NB4 (cell line): ENCODE measurements around the gene LDHD.

Experiments used
- POLR2A ChIP-seq: IDR thresholded peaks from 2 replicates; pipeline ENCODE4 v1.6.1; 2011; ENCODE audit warnings: mild to moderate bottlenecking; ENCODE audit not compliant: insufficient read length; ENCODE audit errors: extremely low read depth
- TF ChIP-seq, protein P1 (sequence below): IDR thresholded peaks from one replicate; pipeline ENCODE4 v1.5.1; 2012; ENCODE audit warnings: low read depth, low read length

DNA sequence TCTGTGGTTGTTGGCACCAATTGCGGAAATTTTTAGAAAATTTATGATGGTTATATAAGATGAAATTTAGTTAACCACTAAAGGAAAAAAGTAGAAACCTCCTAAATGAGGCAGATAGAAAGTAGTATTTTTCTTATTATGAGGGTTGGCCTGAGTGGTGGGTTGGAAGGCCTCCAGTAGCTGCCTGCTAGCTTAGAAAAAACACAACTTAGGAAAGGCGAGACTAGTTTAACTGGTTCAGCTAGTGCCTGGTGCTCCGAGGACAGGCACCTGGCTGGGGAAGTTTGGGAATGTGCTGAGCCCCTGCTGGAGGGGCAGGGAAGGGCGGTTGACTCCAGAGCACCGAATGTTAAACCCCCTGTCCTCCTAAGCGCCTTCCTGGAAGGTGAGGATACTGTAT lies 19.9 kb downstream of the LDHD start:
- TF ChIP-seq, protein P1, sequence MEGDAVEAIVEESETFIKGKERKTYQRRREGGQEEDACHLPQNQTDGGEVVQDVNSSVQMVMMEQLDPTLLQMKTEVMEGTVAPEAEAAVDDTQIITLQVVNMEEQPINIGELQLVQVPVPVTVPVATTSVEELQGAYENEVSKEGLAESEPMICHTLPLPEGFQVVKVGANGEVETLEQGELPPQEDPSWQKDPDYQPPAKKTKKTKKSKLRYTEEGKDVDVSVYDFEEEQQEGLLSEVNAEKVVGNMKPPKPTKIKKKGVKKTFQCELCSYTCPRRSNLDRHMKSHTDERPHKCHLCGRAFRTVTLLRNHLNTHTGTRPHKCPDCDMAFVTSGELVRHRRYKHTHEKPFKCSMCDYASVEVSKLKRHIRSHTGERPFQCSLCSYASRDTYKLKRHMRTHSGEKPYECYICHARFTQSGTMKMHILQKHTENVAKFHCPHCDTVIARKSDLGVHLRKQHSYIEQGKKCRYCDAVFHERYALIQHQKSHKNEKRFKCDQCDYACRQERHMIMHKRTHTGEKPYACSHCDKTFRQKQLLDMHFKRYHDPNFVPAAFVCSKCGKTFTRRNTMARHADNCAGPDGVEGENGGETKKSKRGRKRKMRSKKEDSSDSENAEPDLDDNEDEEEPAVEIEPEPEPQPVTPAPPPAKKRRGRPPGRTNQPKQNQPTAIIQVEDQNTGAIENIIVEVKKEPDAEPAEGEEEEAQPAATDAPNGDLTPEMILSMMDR = peak; percentile 19
- no peak for TF ChIP-seq POLR2A
